ENCODE results near the gene PNCK. TPM values are rescaled to one million over a fixed set of nuclear protein-coding genes. Genes with fewer than 3 reads are reported as not detected.
A peak's percentile ranks its signal among the peaks of the same experiment; 100 is the strongest.

Gene PNCK
- total RNA-seq, 1 donor from 2014 or later, result not detected

GRCh38 chrX:153669901-153670731 is 3.5 kb downstream of the PNCK start:
- ChIA-PET POLR2A (no interaction called here), CTCF (interaction anchor here (1.0 to 4.3 kb wide), 5 partner anchors 61 to 729 kb away, joined by 3 to 23 read pairs (median 7); no protein-coding TSS in a partner anchor)
- Mint-ChIP-seq H3K9me3 (no peaks in the 10 kb centered on the region), H3K4me1 (peaks cover 7% of the 10 kb centered on the region), H3K4me3 (no peak overlapping the region), H3K27ac (no peak overlapping the region), H3K36me3 (ENCODE audit: low read depth) (no peaks in the 10 kb centered on the region), H3K27me3 (peaks cover 15% of the 10 kb centered on the region)
- TF ChIP-seq CTCF (IDR thresholded peaks at IDR 0.05), result no peak
- ATAC-seq (ENCODE audit: low read depth), result no peak
- intact Hi-C loops (cut with micrococcal nuclease), result loop anchor here (1.0 kb wide), 1 partner anchor 711 kb away; no protein-coding TSS in a partner anchor
- DNase-seq, result no peak

GRCh38 chrX:153669174-153669890 is 4.3 kb downstream of the PNCK start:
- peak; percentile 50 for DNase-seq
- Mint-ChIP-seq H3K9me3 (no peaks in the 10 kb centered on the region), H3K4me1 (peaks cover 7% of the 10 kb centered on the region), H3K4me3 (no peak overlapping the region), H3K27ac (no peak overlapping the region), H3K36me3 (ENCODE audit: low read depth) (no peaks in the 10 kb centered on the region), H3K27me3 (peaks cover 10% of the 10 kb centered on the region)
- ATAC-seq (ENCODE audit: low read depth), result peak; percentile 65
- CTCF ChIA-PET, result interaction anchor here (1.3 to 4.3 kb wide), 5 partner anchors 21 to 130 kb away, joined by 4 to 23 read pairs (median 7); no protein-coding TSS in a partner anchor
- no peak for TF ChIP-seq CTCF (IDR thresholded peaks at IDR 0.05)
- intact Hi-C loops (cut with micrococcal nuclease), result loop anchor here (1.0 kb wide), 1 partner anchor 710 kb away; no protein-coding TSS in a partner anchor
- POLR2A ChIA-PET, result no interaction called here

- peaks cover 7% of the 10 kb centered on the region for H3K27me3 Mint-ChIP-seq
- ChIA-PET POLR2A (no interaction called here), CTCF (interaction anchor here (1.0 to 4.3 kb wide), 12 partner anchors 20 to 727 kb away, joined by 3 to 30 read pairs (median 6); no protein-coding TSS in a partner anchor)
- no peak overlapping the region for H3K4me3 Mint-ChIP-seq
- H3K4me1 Mint-ChIP-seq, result peaks cover 5% of the 10 kb centered on the region
- no peak for TF ChIP-seq CTCF (IDR thresholded peaks at IDR 0.05)
- no peaks in the 10 kb centered on the region for H3K9me3 Mint-ChIP-seq
- intact Hi-C loops (cut with micrococcal nuclease), result loop anchor here (1.0 kb wide), 5 partner anchors 114 to 727 kb away; no protein-coding TSS in a partner anchor
- no peak for ATAC-seq (ENCODE audit: low read depth)
- DNase-seq, result no peak
- H3K27ac Mint-ChIP-seq, result no peak overlapping the region
- H3K36me3 Mint-ChIP-seq (ENCODE audit: low read depth), result no peaks in the 10 kb centered on the region
Observed at GRCh38 chrX:153668423-153669173, 5.0 kb downstream of the PNCK start.

- TF ChIP-seq CTCF (IDR thresholded peaks at IDR 0.05), result no peak
- intact Hi-C loops (cut with micrococcal nuclease), result loop anchor here (1.0 kb wide), 4 partner anchors 114 to 727 kb away; no protein-coding TSS in a partner anchor
- no peaks in the 10 kb centered on the region for H3K9me3 Mint-ChIP-seq
- peaks cover 7% of the 10 kb centered on the region for H3K27me3 Mint-ChIP-seq
- H3K27ac Mint-ChIP-seq, result no peak overlapping the region
- no peaks in the 10 kb centered on the region for H3K36me3 Mint-ChIP-seq (ENCODE audit: low read depth)
- ATAC-seq (ENCODE audit: low read depth) (peak; percentile 90), DNase-seq (peak; percentile 66)
- CTCF ChIA-PET, result interaction anchor here (1.0 to 4.3 kb wide), 12 partner anchors 14 to 726 kb away, joined by 3 to 30 read pairs (median 4); no protein-coding TSS in a partner anchor
- POLR2A ChIA-PET, result no interaction called here
- H3K4me3 Mint-ChIP-seq, result peak overlapping the region; percentile 68
- peaks cover 5% of the 10 kb centered on the region for H3K4me1 Mint-ChIP-seq
Observed at GRCh38 chrX:153667956-153668396, 5.6 kb downstream of the PNCK start.

All from activated B cell treated with CpG ODN at 0.5 μM for 24 hours (primary cell).